Left cardiac atrium (tissue), 4 donors: Measurements from ENCODE around the gene COPS7B. TPM values are rescaled to one million over a fixed set of nuclear protein-coding genes. Genes with fewer than 3 reads are reported as not detected.

ENCODE experiments used
- ATAC-seq, 2 donors: fragments of 200-7000 bp; cut with Tn5 transposase; one replicate each; pipeline ENCODE4 v1.9.1; 2020; ENCODE audit warnings: mild to moderate bottlenecking in 2 of 2, moderate library complexity in 2 of 2
- DNase-seq: peaks from one replicate; pipeline ENCODE4 v3.0.0-alpha.2; 2020
- intact Hi-C, 2 donors: fragments of 100-400 bp; cut with DNase I; formaldehyde crosslinking; loops; one replicate each; pipeline versions ENCODE4 v1.14.1 to v1.15.1; 2022 to 2023
- total RNA-seq, 2 donors: library from RNA; stranded (reverse); fragmentation: NEBNext Ultra II Directional; extraction: Animal tissue kit (Norgen Biotek cat#: 25700); gene quantifications; one replicate each; pipeline ENCODE4 v1.2.1, GENCODE V29; 2021
- donor health status: DM: no; HTN: yes; CAD: no.
- donor health status: DM: no; HTN: yes; CAD: no; lungs with severe emphysema.
- donor health status: DM: yes; HTN: yes; CAD: no.
- donor health status: Dilated cardiomyopathy.

Gene COPS7B
- total RNA-seq, 2 donors from 2014 or later: 15.6 to 16.9 TPM

DNA sequence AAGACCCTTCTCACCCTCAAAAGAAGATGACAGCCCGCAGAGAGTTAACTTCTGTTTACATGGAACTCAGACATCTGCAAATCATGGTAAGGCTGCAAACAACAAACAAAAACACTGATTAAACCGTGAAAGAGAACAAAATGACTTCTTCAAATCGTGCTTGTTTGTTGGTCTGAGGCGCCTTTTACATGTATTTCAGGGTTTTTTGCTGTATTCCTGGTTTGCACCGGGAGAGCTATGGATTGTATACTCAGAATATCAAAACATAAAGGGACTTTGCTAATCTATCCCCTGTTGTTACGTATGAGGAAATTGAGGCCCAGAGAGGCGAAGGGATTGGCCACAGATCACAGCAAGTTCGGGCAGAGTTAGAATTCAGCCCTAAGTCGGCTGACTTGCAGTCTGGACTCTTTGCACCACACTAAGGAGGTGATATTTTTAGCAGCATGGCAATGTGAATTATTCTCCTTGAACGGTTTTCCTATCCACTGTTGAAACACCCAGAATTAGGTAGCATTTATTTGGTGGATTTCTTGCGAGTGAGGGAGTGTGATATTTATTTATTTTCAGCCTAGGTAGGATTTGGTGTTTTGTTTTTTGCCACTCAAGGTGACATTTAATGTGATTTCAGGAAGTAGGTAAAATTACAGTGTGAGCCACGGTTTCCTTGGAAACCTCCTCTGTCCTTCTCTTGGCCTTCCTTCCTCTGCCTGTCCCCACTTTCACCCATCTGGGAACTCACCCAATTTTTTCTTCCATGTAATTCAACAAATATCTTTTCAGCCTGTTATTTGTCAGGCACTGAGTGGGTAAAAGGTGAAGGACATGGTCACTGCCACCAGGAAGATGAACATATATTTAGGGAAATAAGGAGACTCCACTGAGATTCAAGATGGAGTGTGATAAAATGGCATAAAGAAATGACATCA lies 4.2 kb upstream of the COPS7B start:
- intact Hi-C loops: no loop called here
- ATAC-seq (peak in 1 of 2 donors; percentile 10), DNase-seq (no peak)

- DNase-seq (no peak), ATAC-seq (no peak)
- intact Hi-C loops: no loop called here
Measured at GRCh38 chr2:231785413-231785812, 832 bp upstream of the COPS7B start.

GRCh38 chr2:231785822-231786176 lies 446 bp upstream of the COPS7B start:
- DNase-seq: no peak
- intact Hi-C loops: no loop called here
- no peak for ATAC-seq

- DNase-seq (no peak), ATAC-seq (no peak)
- intact Hi-C loops: no loop called here
Measured at GRCh38 chr2:231786917-231787292, 660 bp downstream of the COPS7B start.

DNA sequence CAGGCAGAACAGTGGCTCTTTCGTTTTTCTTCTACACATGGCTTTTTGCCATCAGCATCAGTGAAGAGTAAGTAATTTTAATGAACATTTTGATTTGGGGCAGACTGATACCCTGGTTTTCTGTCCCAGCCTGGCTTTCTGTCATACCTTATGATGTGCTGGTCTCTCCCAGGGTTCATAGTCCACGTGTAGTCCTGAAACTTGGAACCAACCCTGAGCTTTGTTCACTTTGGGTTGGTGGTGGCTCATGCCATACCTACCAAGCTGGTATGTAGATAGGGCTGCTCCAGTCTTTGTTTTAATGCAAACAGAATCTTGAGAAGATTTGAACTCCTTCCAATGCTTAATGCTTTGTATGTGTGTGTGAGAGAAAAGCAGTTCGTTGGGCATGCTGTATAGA lies 4.9 kb downstream of the COPS7B start:
- intact Hi-C loops: no loop called here
- no peak for DNase-seq

DNA sequence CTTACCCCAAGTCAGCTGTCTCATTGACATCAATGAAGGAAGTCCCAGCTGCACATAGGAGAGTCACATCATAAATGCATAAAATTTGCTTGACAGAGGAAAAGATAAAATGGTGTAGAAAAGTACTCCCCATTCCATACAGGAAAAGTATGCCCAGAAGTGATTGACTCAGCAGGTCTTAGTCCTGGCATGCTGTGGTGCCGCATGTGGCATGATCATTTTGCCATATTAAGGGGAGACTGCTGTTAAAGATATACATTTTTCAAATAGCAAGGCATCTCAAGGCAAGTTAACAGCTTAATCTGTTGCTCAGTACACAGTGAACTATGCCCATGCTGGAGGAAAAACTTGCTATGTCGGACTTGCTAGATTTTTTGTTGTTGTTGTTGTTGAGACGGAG lies 8.1 kb downstream of the COPS7B start:
- intact Hi-C loops: no loop called here
- no peak for ATAC-seq
- no peak for DNase-seq

More for the DNA sequence above, 4.9 kb downstream of the COPS7B start:
- ATAC-seq: no peak

- ATAC-seq (no peak), DNase-seq (no peak)
- intact Hi-C loops: no loop called here
Measured at GRCh38 chr2:231795525-231796327, 9.5 kb downstream of the COPS7B start.

GRCh38 chr2:231800493-231801091 lies 14.3 kb downstream of the COPS7B start:
- intact Hi-C loops: no loop called here
- ATAC-seq (no peak), DNase-seq (no peak)

DNA sequence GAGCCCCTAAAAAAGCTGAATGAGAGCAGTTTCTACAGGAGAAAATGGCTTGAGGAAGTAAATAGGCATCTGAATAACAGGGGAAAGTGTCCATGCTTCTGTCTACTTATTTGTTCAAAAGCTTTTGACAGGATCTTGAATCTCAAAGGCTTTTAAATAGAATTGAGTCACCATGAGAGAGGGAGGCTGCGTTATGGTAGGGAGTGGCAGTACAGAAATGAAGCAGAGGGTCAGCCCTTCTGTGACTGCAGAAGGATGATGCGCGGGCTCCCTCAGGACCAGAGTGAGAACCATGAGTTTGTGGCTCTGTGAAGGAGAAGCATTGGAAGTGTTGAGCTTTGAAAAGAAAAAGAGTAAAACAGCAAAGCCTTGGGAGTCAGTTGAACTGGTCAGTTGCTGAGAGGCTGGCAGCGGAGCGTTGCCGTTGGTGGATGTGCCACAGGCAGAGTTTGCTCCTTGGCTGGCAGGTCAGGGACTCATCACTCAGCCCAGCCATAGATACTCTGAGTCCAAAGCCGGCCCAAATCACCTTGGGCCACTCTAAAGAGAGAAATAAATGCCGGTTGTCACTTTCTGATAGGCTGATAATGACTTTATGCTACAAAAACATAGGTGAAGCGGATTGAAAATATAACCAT lies 17.4 kb downstream of the COPS7B start:
- DNase-seq (no peak), ATAC-seq (no peak)
- intact Hi-C loops: no loop called here

DNA sequence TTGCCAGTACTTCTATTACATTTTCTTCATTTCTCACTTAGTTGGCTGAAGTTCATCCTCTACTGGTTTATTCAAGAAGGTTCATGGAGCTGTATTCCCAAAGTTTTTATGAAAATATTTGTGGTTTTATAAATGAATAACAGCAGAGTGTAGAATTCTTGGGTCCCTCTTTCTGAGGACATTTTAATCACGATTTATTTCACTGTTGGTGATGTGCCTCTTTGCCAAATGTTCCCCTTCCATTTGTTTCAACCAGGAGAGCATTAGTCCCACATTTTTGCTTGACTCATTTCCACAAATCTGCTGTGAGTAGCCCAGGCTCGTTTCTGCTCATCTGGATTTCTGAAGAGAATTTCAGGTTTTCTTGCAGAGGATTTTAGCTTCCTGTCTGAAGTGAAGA lies 20.8 kb downstream of the COPS7B start:
- ATAC-seq (no peak), DNase-seq (no peak)
- intact Hi-C loops: no loop called here

- no peak for DNase-seq
- peak in 1 of 2 donors; percentile 58 for ATAC-seq
- intact Hi-C loops: no loop called here
Measured at GRCh38 chr2:231810905-231811304, 24.7 kb downstream of the COPS7B start.

GRCh38 chr2:231816327-231817026 lies 30.2 kb downstream of the COPS7B start:
- intact Hi-C loops: no loop called here
- ATAC-seq: no peak
- no peak for DNase-seq

DNA sequence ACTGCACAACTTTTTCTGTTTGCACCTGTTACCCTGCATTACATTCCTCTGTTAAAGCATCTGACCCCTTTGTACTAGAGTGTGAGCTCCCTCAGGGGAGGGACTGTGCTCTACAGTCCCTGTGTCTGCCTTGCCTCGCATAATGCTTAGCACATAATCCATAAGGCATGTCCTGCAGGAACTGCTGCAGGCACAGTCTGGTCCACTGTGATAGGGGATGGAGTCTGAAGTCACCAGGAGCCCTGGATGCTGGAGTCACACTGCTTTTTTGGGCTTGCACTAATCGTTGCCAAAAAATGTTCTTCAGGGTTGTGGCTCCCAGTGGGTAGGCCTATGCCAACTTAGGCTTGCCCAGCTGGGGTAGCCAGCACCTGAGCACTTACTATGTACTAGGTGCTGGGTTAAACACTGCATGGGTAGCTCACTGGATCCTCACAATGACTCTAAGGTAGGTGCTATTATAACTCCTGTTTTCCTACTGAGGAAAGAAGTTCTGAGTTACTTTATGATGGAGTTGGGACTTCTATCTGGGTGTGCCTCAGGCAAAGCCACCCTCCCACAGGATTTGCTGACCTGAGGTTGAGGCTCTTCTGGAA lies 33.3 kb downstream of the COPS7B start:
- no peak for ATAC-seq
- no peak for DNase-seq
- intact Hi-C loops: no loop called here

DNA sequence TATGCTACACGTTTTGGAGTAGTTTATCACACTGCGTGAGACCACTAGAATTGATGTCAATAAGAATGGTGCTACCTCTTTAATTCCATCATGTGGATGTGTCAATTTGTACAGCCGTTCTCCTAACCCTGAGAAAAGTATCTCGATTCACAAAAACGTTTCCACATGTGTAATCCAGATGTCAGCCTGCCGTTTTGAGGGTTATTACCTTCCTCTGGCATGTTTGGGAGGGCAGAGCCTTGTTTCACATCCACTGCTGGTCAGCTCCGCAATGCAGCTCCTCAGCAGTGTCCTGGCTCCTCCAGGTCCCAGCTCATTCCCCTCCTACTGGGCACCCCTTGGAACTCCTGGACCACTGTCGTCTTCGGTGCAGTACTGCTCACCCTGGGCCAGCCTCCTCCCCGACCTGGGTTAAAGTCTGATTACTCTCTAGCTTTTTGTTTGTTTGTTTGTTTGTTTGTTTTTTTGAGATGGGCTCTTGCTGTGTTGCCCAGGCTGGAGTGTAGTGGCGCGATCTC lies 34.6 kb downstream of the COPS7B start:
- intact Hi-C loops: no loop called here
- ATAC-seq: no peak
- no peak for DNase-seq

- intact Hi-C loops: no loop called here
- no peak for ATAC-seq
- DNase-seq: no peak
Measured at GRCh38 chr2:231821908-231822307, 35.7 kb downstream of the COPS7B start.

GRCh38 chr2:231853105-231853504 lies 66.9 kb downstream of the COPS7B start:
- intact Hi-C loops: no loop called here
- ATAC-seq (no peak), DNase-seq (no peak)

DNA sequence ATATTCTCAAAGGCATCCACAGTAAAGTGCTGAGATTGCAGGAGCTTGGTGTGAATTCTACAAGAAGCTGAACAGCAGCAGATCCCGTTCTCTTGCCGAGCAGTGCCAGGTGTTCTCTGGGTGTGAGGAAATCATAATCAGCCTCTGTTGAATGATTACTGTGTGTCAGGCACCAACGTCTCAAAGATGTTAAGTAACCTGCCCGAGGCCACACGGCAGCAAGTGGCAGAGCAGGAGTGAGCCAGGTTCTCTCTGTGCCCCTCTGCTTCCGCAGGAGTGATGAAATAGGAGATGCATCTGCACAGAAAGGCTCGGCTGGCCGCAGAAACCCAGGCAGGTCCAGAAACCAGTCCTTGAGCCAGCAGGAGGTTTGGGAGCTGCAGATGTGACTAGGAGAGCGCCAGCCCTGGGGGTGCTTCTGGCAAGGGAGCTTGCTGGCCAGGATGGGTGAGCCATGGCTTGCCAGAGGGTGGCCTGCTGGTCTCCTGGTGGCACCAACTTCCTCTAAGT lies 68.4 kb downstream of the COPS7B start:
- intact Hi-C loops: no loop called here
- ATAC-seq (no peak), DNase-seq (no peak)

DNA sequence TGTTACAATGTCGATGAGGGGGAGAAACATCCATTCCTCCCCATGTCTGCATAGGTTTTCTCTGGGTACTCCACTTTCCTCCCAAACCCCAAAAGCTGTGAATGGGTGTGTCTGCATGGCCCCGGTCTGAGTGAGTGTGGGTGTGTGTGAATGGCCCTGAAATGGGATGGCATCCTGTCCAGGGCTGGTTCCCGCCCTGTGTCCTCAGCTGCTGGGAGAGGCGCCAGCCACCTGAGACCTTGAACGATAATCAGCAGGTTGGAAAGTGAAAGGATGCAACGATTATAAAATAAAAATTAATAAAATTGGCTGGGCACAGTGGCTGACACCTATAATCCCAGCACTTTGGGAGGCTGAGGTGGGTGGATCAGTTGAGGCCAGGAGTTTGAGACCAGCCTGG lies 70.7 kb downstream of the COPS7B start:
- ATAC-seq (no peak), DNase-seq (no peak)
- intact Hi-C loops: no loop called here
